Liver (tissue), 9 donors: ENCODE results near the gene PIWIL1. TPM values are rescaled to one million over a fixed set of nuclear protein-coding genes. Genes with fewer than 3 reads are reported as not detected.

ENCODE experiments used
- DNase-seq: peaks from one replicate; pipeline ENCODE4 v3.0.0-alpha.2; 2017; ENCODE audit warnings: low spot score
- H3K27ac ChIP-seq, 2 donors: one replicate each; pipeline ENCODE4 v1.7.0; 2013; ENCODE audit warnings: inconsistent platforms in 2 of 2, low read length in 2 of 2, control low read depth in 1 of 2, low read depth in 1 of 2, mild to moderate bottlenecking in 1 of 2
- H3K27me3 ChIP-seq, 4 donors: one replicate each; pipeline versions ENCODE4 v1.6.1 to v1.7.0; 2013; ENCODE audit warnings: low read length in 3 of 4, inconsistent platforms in 1 of 4, mild to moderate bottlenecking in 1 of 4, moderate library complexity in 1 of 4; ENCODE audit not compliant: control insufficient read depth in 4 of 4, insufficient read depth in 4 of 4
- H3K36me3 ChIP-seq, 4 donors: one replicate each; pipeline versions ENCODE4 v1.6.1 to v1.7.0; 2013; ENCODE audit warnings: low read length in 3 of 4, mild to moderate bottlenecking in 3 of 4, low read depth in 1 of 4, moderate library complexity in 1 of 4; ENCODE audit not compliant: control insufficient read depth in 4 of 4, insufficient read depth in 3 of 4
- H3K4me1 ChIP-seq, 4 donors: one replicate each; pipeline versions ENCODE4 v1.6.1 to v1.7.0; 2013; ENCODE audit warnings: low read length in 3 of 4, mild to moderate bottlenecking in 3 of 4, moderate library complexity in 1 of 4; ENCODE audit not compliant: control insufficient read depth in 4 of 4, insufficient read depth in 4 of 4
- H3K4me3 ChIP-seq, 3 donors: one replicate each; pipeline versions ENCODE4 v1.6.1 to v1.7.0; 2013; ENCODE audit warnings: low read length in 3 of 3, control low read depth in 1 of 3, low read depth in 1 of 3, mild to moderate bottlenecking in 1 of 3
- H3K9ac ChIP-seq, 2 donors: one replicate each; pipeline ENCODE4 v1.7.0; 2013; ENCODE audit warnings: low read length in 2 of 2, mild to moderate bottlenecking in 2 of 2, moderate library complexity in 2 of 2, control low read depth in 1 of 2, low read depth in 1 of 2
- H3K9me3 ChIP-seq, 4 donors: one replicate each; pipeline versions ENCODE4 v1.6.1 to v1.7.0; 2013; ENCODE audit warnings: low read length in 3 of 4; ENCODE audit not compliant: control insufficient read depth in 4 of 4
- ATF3 ChIP-seq: IDR thresholded peaks from 2 replicates; pipeline ENCODE4 v1.6.1; 2016; ENCODE audit warnings: antibody characterized with exemption
- CTCF ChIP-seq: fragments of 150-350 bp; IDR thresholded peaks from 2 replicates; pipeline ENCODE4 v1.5.1; 2017; ENCODE audit warnings: improper control_type of control experiment, low read depth, low read length; ENCODE audit not compliant: missing input control
- FOXA2 ChIP-seq: IDR thresholded peaks from 2 replicates; pipeline ENCODE4 v1.6.1; 2016; ENCODE audit warnings: antibody characterized with exemption
- HNF4A ChIP-seq, 2 donors: conservative IDR thresholded peaks; 2 replicates each; pipeline ENCODE4 v1.6.1; 2016; ENCODE audit warnings: antibody characterized with exemption in 2 of 2, mild to moderate bottlenecking in 2 of 2
- HNF4G ChIP-seq: IDR thresholded peaks from 2 replicates; pipeline ENCODE4 v1.6.1; 2016; ENCODE audit warnings: antibody characterized with exemption
- JUND ChIP-seq, 2 donors: IDR thresholded peaks; 2 replicates each; pipeline ENCODE4 v1.6.1; 2016; ENCODE audit warnings: antibody characterized with exemption in 2 of 2
- NR2F2 ChIP-seq: IDR thresholded peaks from 2 replicates; pipeline ENCODE4 v1.6.1; 2016; ENCODE audit warnings: antibody characterized with exemption
- RAD21 ChIP-seq, 2 donors: IDR thresholded peaks; 2 replicates each; pipeline ENCODE4 v1.6.1; 2016; ENCODE audit warnings: antibody characterized with exemption in 2 of 2, mild to moderate bottlenecking in 2 of 2
- RXRA ChIP-seq, 2 donors: IDR thresholded peaks; 2 replicates each; pipeline ENCODE4 v1.6.1; 2017 to 2018; ENCODE audit warnings: antibody characterized with exemption in 2 of 2, mild to moderate bottlenecking in 1 of 2
- SP1 ChIP-seq: IDR thresholded peaks from 2 replicates; pipeline ENCODE4 v1.6.1; 2018; ENCODE audit warnings: antibody characterized with exemption, mild to moderate bottlenecking
- TAF1 ChIP-seq: conservative IDR thresholded peaks from 2 replicates; pipeline ENCODE4 v1.6.1; 2016; ENCODE audit warnings: antibody characterized with exemption, mild to moderate bottlenecking
- YY1 ChIP-seq: IDR thresholded peaks from 2 replicates; pipeline ENCODE4 v1.6.1; 2016; ENCODE audit warnings: antibody characterized with exemption, mild to moderate bottlenecking
- WGBS: extraction: QIAGEN DNeasy Blood & Tissue Kit; methylation state at CpG from one replicate; pipeline ENCODE4 v1.1.7; 2013; 5-methylcytosine and 5-hydroxymethylcytosine counted together
- polyA plus RNA-seq, 2 donors: library from polyadenylated mRNA; stranded (reverse) in 1 of 2; unstranded in 1 of 2; fragments of 200-250 nt in 1 of 2; fragments of >200 nt in 1 of 2; fragmentation: Nextera tagmentation in 1 of 2; extraction: Ambion mirVana in 1 of 2; gene quantifications; one replicate each; pipeline versions ENCODE4 v1.2.1 to v1.2.3, GENCODE V29; 2013 to 2015
- total RNA-seq, 2 donors: library from RNA; depleted of rRNA; stranded (reverse); fragments of >200 nt; gene quantifications; one replicate each; pipeline ENCODE4 v1.2.3, GENCODE V29; 2014
- TF ChIP-seq, protein P1 (sequence below): IDR thresholded peaks from 2 replicates; pipeline ENCODE4 v1.6.1; 2016; ENCODE audit warnings: antibody characterized with exemption
- TF ChIP-seq, protein P2 (sequence below): IDR thresholded peaks from 2 replicates; pipeline ENCODE4 v1.6.1; 2016; ENCODE audit warnings: antibody characterized with exemption, mild to moderate bottlenecking
- donor health status: healthy.
- donor health status: healthy.
- donor health status: healthy.
- donor health status: healthy.
- donor health status: healthy.

Gene PIWIL1
- total and polyA plus RNA-seq, 4 donors: 0.01 TPM; not detected in 3

DNA sequence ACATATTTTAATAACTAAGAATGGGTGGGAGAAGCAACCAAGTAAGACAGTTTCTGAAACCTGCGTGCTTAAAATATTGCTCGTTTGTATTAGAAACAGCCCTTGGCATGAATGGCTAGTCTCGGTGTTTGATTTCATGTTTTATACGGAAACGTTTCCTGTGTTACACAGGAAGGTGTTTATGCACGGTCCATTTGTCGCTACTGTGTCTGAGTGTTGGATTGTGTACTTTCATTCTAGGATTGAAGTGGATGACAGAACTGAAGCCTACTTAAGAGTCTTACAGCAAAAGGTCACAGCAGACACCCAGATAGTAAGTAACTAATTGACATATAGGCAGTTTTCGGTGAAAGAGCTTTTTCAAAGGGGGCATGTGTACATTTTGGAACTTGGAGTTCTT is 19.6 kb downstream of the PIWIL1 start:
- H3K27ac ChIP-seq: no peak overlapping the region
- H3K36me3 ChIP-seq: no peaks in the 10 kb centered on the region
- TF ChIP-seq SP1 (no peak), RXRA (IDR thresholded peaks at IDR 0.05) (no peak), FOXA2 (no peak), JUND (IDR thresholded peaks at IDR 0.05) (no peak), HNF4G (no peak)
- TF ChIP-seq, protein P1, sequence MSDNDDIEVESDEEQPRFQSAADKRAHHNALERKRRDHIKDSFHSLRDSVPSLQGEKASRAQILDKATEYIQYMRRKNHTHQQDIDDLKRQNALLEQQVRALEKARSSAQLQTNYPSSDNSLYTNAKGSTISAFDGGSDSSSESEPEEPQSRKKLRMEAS: no peak
- H3K9me3 ChIP-seq: no peaks in the 10 kb centered on the region
- H3K9ac ChIP-seq: no peak overlapping the region
- no peaks in the 10 kb centered on the region for H3K4me1 ChIP-seq
- DNase-seq: no peak
- WGBS: 86% methylated on average over 8 of the region's 8 CpGs
- H3K4me3 ChIP-seq: no peak overlapping the region
- H3K27me3 ChIP-seq: peaks cover 0 to 12% (median 3%) of the 10 kb centered on the region in 4 donors

GRCh38 chr12:130357729-130358330 is 20.1 kb downstream of the PIWIL1 start:
- WGBS: 58% methylated on average over 14 of the region's 14 CpGs

DNA sequence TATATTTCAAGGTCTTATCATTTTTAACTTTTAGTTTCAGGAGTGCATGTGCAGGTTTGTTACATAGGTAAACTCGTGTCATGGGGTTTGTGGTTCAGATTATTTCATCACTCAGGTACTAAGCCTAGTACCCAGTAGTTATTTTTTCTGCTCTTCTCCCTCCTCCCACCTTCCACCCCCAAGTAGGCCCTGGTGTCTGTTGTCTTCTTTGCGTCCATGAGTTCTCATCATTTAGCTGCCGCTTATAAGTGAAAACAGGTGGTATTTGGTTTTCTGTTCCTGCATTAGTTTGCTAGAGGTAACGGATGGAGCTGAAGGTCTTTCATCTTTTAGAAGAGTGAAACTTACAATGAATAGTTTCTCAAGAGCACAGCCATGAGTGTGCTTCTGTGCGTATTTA is 24.4 kb downstream of the PIWIL1 start:
- Histone ChIP-seq H3K9me3 (no peaks in the 10 kb centered on the region), H3K4me1 (no peaks in the 10 kb centered on the region), H3K9ac (no peak overlapping the region), H3K36me3 (no peaks in the 10 kb centered on the region), H3K4me3 (no peak overlapping the region), H3K27ac (no peak overlapping the region), H3K27me3 (peaks cover 0 to 7% (median 3%) of the 10 kb centered on the region in 4 donors)
- no peak for DNase-seq
- WGBS: 92% methylated on average over 5 of the region's 5 CpGs
- no peak for TF ChIP-seq RXRA (IDR thresholded peaks at IDR 0.05)
- TF ChIP-seq, protein P2, sequence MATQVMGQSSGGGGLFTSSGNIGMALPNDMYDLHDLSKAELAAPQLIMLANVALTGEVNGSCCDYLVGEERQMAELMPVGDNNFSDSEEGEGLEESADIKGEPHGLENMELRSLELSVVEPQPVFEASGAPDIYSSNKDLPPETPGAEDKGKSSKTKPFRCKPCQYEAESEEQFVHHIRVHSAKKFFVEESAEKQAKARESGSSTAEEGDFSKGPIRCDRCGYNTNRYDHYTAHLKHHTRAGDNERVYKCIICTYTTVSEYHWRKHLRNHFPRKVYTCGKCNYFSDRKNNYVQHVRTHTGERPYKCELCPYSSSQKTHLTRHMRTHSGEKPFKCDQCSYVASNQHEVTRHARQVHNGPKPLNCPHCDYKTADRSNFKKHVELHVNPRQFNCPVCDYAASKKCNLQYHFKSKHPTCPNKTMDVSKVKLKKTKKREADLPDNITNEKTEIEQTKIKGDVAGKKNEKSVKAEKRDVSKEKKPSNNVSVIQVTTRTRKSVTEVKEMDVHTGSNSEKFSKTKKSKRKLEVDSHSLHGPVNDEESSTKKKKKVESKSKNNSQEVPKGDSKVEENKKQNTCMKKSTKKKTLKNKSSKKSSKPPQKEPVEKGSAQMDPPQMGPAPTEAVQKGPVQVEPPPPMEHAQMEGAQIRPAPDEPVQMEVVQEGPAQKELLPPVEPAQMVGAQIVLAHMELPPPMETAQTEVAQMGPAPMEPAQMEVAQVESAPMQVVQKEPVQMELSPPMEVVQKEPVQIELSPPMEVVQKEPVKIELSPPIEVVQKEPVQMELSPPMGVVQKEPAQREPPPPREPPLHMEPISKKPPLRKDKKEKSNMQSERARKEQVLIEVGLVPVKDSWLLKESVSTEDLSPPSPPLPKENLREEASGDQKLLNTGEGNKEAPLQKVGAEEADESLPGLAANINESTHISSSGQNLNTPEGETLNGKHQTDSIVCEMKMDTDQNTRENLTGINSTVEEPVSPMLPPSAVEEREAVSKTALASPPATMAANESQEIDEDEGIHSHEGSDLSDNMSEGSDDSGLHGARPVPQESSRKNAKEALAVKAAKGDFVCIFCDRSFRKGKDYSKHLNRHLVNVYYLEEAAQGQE: no peak
- TF ChIP-seq FOXA2: no peak
- no peak for TF ChIP-seq TAF1
- no peak for TF ChIP-seq NR2F2
- TF ChIP-seq HNF4G: no peak
- no peak for TF ChIP-seq CTCF
- TF ChIP-seq, protein P1: no peak
- TF ChIP-seq RAD21 (IDR thresholded peaks at IDR 0.05): no peak

More at GRCh38 chr12:130357729-130358330, 20.1 kb downstream of the PIWIL1 start:
- no peaks in the 10 kb centered on the region for H3K9me3 ChIP-seq
- H3K36me3 ChIP-seq: no peaks in the 10 kb centered on the region
- H3K4me1 ChIP-seq: no peaks in the 10 kb centered on the region
- no peak overlapping the region for H3K4me3 ChIP-seq
- TF ChIP-seq YY1: no peak
- TF ChIP-seq HNF4A (conservative IDR thresholded peaks at IDR 0.05): no peak
- no peak for TF ChIP-seq ATF3
- peaks cover 0 to 9% (median 3%) of the 10 kb centered on the region in 4 donors for H3K27me3 ChIP-seq
- no peak overlapping the region for H3K9ac ChIP-seq
- no peak for DNase-seq
- no peak overlapping the region for H3K27ac ChIP-seq
